GM23338 (cell line): ENCODE results near the gene PDC.

Experiments
- CREB1 ChIP-seq: fragments of 250-450 bp; sonication (Bioruptor Pico); IDR thresholded peaks from 2 replicates; pipeline ENCODE4 v1.5.0; 2020; ENCODE audit warnings: low read depth, mild to moderate bottlenecking, moderate library complexity
- CTCF ChIP-seq, 2 experiments: fragments of 200-600 bp in 1 of 2; sonication (generic) in 1 of 2; conservative IDR thresholded peaks; 2 replicates each; pipeline versions ENCODE4 v1.5.1 to v1.6.1; 2016 to 2017; ENCODE audit warnings: antibody characterized with exemption in 2 of 2, low read depth in 2 of 2, mild to moderate bottlenecking in 2 of 2, moderate library complexity in 1 of 2
- ETS1 ChIP-seq: IDR thresholded peaks from 2 replicates; pipeline ENCODE4 v1.6.1; 2016; ENCODE audit warnings: antibody characterized with exemption
- EZH2 ChIP-seq: fragments of 200-600 bp; sonication (generic); IDR thresholded peaks from one replicate; pipeline ENCODE4 v1.8.0; 2017; ENCODE audit warnings: antibody characterized with exemption, mild to moderate bottlenecking, low read depth; ENCODE audit not compliant: unreplicated experiment
- EZH2phosphoT487 ChIP-seq: fragments of 200-600 bp; sonication (generic); IDR thresholded peaks from one replicate; pipeline ENCODE4 v1.8.1; 2018; ENCODE audit warnings: antibody characterized with exemption; ENCODE audit not compliant: unreplicated experiment
- JUNB ChIP-seq: IDR thresholded peaks from one replicate; pipeline ENCODE4 v1.6.1; 2016; ENCODE audit warnings: antibody characterized with exemption; ENCODE audit not compliant: unreplicated experiment
- NANOG ChIP-seq: IDR thresholded peaks from 2 replicates; pipeline ENCODE4 v1.6.1; 2016; ENCODE audit warnings: antibody characterized with exemption, borderline replicate concordance
- POLR2AphosphoS5 ChIP-seq: IDR thresholded peaks from 2 replicates; pipeline ENCODE4 v1.6.1; 2016; ENCODE audit warnings: antibody characterized with exemption, low read depth
- STAT1 ChIP-seq: IDR thresholded peaks from one replicate; pipeline ENCODE4 v1.6.1; 2016; ENCODE audit warnings: antibody characterized with exemption; ENCODE audit not compliant: unreplicated experiment
- ZNF114 ChIP-seq: fragments of 250-450 bp; sonication (Bioruptor Pico); IDR thresholded peaks from 2 replicates; pipeline ENCODE4 v1.5.0; 2020; ENCODE audit warnings: mild to moderate bottlenecking, moderate library complexity
- ZNF331 ChIP-seq: fragments of 250-450 bp; sonication (Bioruptor Pico); IDR thresholded peaks from 2 replicates; pipeline ENCODE4 v1.5.0; 2020; ENCODE audit warnings: low read depth, mild to moderate bottlenecking, moderate library complexity
- TF ChIP-seq, protein P1 (sequence below): IDR thresholded peaks from one replicate; pipeline ENCODE4 v1.6.1; 2018; ENCODE audit warnings: antibody characterized with exemption; ENCODE audit not compliant: unreplicated experiment

- no peak for TF ChIP-seq CTCF (conservative IDR thresholded peaks at IDR 0.05; ENCODE audit: low read depth in 2 of 2)
- TF ChIP-seq POLR2AphosphoS5 = no peak
- no peak for TF ChIP-seq EZH2phosphoT487
- TF ChIP-seq, protein P1, sequence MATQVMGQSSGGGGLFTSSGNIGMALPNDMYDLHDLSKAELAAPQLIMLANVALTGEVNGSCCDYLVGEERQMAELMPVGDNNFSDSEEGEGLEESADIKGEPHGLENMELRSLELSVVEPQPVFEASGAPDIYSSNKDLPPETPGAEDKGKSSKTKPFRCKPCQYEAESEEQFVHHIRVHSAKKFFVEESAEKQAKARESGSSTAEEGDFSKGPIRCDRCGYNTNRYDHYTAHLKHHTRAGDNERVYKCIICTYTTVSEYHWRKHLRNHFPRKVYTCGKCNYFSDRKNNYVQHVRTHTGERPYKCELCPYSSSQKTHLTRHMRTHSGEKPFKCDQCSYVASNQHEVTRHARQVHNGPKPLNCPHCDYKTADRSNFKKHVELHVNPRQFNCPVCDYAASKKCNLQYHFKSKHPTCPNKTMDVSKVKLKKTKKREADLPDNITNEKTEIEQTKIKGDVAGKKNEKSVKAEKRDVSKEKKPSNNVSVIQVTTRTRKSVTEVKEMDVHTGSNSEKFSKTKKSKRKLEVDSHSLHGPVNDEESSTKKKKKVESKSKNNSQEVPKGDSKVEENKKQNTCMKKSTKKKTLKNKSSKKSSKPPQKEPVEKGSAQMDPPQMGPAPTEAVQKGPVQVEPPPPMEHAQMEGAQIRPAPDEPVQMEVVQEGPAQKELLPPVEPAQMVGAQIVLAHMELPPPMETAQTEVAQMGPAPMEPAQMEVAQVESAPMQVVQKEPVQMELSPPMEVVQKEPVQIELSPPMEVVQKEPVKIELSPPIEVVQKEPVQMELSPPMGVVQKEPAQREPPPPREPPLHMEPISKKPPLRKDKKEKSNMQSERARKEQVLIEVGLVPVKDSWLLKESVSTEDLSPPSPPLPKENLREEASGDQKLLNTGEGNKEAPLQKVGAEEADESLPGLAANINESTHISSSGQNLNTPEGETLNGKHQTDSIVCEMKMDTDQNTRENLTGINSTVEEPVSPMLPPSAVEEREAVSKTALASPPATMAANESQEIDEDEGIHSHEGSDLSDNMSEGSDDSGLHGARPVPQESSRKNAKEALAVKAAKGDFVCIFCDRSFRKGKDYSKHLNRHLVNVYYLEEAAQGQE = no peak
- TF ChIP-seq EZH2 = no peak
- no peak for TF ChIP-seq ETS1
- no peak for TF ChIP-seq CREB1 (CRISPR knock-in tag)
- TF ChIP-seq ZNF114 (CRISPR knock-in tag) = no peak
- no peak for TF ChIP-seq STAT1
- TF ChIP-seq JUNB = no peak
- no peak for TF ChIP-seq ZNF331 (CRISPR knock-in tag)
- no peak for TF ChIP-seq NANOG
Observed at GRCh38 chr1:186483561-186483960, 22.6 kb upstream of the PDC start.
